ENCODE measurements around the gene NHSL2. TPM values are rescaled to one million over a fixed set of nuclear protein-coding genes. Genes with fewer than 3 reads are reported as not detected.
A peak's percentile ranks its signal among the peaks of the same experiment; 100 is the strongest.

The NHSL2 gene
- total RNA-seq, 4 donors from 2014 or later, result 10.4 to 35.8 (median 13.9) TPM

GRCh38 chrX:71913156-71913950 is 2.7 kb downstream of the NHSL2 start:
- Histone ChIP-seq H3K9me3 (no peaks in the 10 kb centered on the region), H3K27me3 (peaks cover 26% of the 10 kb centered on the region), H3K4me1 (peaks cover 0 to 15% (median 0%) of the 10 kb centered on the region in 3 donors), H3K36me3 (no peaks in the 10 kb centered on the region), H3K27ac (no peak overlapping the region), H3K4me3 (no peak overlapping the region)
- TF ChIP-seq POLR2AphosphoS5 (IDR thresholded peaks at IDR 0.05) (no peak), EP300 (IDR thresholded peaks at IDR 0.05) (no peak), POLR2A (IDR thresholded peaks at IDR 0.05) (no peak)
- TF ChIP-seq, protein P1, sequence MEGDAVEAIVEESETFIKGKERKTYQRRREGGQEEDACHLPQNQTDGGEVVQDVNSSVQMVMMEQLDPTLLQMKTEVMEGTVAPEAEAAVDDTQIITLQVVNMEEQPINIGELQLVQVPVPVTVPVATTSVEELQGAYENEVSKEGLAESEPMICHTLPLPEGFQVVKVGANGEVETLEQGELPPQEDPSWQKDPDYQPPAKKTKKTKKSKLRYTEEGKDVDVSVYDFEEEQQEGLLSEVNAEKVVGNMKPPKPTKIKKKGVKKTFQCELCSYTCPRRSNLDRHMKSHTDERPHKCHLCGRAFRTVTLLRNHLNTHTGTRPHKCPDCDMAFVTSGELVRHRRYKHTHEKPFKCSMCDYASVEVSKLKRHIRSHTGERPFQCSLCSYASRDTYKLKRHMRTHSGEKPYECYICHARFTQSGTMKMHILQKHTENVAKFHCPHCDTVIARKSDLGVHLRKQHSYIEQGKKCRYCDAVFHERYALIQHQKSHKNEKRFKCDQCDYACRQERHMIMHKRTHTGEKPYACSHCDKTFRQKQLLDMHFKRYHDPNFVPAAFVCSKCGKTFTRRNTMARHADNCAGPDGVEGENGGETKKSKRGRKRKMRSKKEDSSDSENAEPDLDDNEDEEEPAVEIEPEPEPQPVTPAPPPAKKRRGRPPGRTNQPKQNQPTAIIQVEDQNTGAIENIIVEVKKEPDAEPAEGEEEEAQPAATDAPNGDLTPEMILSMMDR (IDR thresholded peaks at IDR 0.05), result no peak
- 93 to 100% methylated on average over 2 to 3 of the region's 6 CpGs for WGBS, 2 donors (ENCODE audit: low coverage in 1 of 2)
- ATAC-seq, result no peak

DNA sequence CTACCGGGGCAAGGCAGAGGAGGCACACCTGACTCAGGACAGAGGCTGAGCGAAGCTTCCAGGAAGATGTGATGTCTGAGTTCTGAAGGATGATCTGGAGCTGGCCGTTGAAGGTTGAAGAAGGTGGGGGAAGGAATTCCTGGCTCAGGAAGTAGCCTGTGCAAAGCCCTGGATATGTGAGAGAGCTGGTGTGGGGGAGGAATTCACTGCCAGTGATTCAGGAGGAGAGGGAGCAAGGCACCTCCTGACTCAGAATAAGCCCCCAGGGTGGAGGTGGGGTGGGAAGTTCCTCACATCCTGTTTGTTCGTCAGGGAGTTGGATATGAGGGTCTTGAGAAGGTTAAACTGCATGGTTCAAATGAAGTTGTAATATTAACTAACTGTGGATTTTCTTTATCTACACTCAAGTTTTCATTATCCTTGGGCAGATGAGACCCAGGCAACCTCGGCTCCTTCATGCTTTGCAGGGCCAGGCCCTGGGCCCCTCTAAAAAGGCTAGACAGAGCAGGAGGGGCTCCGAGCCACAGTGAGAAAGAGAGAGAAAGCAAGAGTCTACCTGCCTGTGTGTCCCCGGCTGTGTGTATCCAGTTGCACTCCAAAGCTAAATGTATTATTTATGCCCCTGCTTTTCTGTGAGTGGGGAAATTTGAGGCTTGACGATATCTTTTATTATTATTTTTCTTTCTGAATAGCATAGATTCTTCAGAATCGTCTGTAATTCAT is 7.1 kb downstream of the NHSL2 start:
- ATAC-seq, result no peak
- Histone ChIP-seq H3K27me3 (no peaks in the 10 kb centered on the region), H3K4me1 (no peaks in the 10 kb centered on the region), H3K27ac (no peak overlapping the region), H3K9me3 (no peaks in the 10 kb centered on the region), H3K4me3 (no peak overlapping the region), H3K36me3 (no peaks in the 10 kb centered on the region)
- WGBS, 2 donors (ENCODE audit: low coverage in 1 of 2), result 58 to 66% methylated on average over 6 of the region's 9 CpGs
- TF ChIP-seq POLR2AphosphoS5 (IDR thresholded peaks at IDR 0.05) (no peak), EP300 (IDR thresholded peaks at IDR 0.05) (no peak), POLR2A (IDR thresholded peaks at IDR 0.05) (no peak)
- TF ChIP-seq, protein P1 (IDR thresholded peaks at IDR 0.05), result no peak

- Histone ChIP-seq H3K27ac (no peak overlapping the region), H3K4me3 (no peak overlapping the region), H3K9me3 (no peaks in the 10 kb centered on the region), H3K27me3 (no peaks in the 10 kb centered on the region), H3K4me1 (no peaks in the 10 kb centered on the region), H3K36me3 (no peaks in the 10 kb centered on the region)
- whole genome bisulfite sequencing, 2 donors (ENCODE audit: low coverage in 1 of 2), result 46 to 60% methylated on average over 1 to 5 of the region's 5 CpGs
- no peak for ATAC-seq
- TF ChIP-seq EP300 (IDR thresholded peaks at IDR 0.05), result no peak
These were observed 8.8 kb downstream of the NHSL2 start for GRCh38 chrX:71919431-71919830.

DNA sequence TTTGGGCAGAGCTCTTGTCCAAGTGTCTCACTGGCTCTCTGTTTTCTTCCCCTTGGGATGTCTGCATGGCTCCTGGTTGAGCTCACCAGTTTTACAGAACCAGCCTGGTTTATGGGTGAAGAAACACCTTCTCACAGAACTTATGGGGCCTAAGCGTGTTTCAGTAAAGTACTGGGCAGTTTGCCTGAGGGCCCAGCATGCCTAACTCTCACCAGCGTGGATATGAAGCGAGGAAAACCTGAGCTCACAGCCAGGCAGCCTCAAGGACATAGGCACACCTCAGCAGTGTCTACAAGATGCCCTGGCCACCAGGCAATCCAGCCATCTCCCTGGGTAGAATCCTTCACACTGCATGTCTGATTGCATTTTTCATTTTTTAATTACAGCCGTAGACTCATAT is 9.2 kb downstream of the NHSL2 start:
- H3K4me3 ChIP-seq, result no peak overlapping the region
- TF ChIP-seq POLR2AphosphoS5 (IDR thresholded peaks at IDR 0.05), result no peak
- TF ChIP-seq, protein P1 (IDR thresholded peaks at IDR 0.05), result no peak
- TF ChIP-seq POLR2A (IDR thresholded peaks at IDR 0.05), result no peak

GRCh38 chrX:71922686-71923085 is 12.0 kb downstream of the NHSL2 start:
- H3K9me3 ChIP-seq, result no peaks in the 10 kb centered on the region
- no peaks in the 10 kb centered on the region for H3K36me3 ChIP-seq
- H3K4me1 ChIP-seq, result no peaks in the 10 kb centered on the region
- TF ChIP-seq, protein P1 (IDR thresholded peaks at IDR 0.05), result no peak
- no peak for TF ChIP-seq POLR2AphosphoS5 (IDR thresholded peaks at IDR 0.05)
- TF ChIP-seq POLR2A (IDR thresholded peaks at IDR 0.05), result no peak
- TF ChIP-seq EP300 (IDR thresholded peaks at IDR 0.05), result no peak
- 67 to 82% methylated on average over 1 of the region's 1 CpG for WGBS, 2 donors (ENCODE audit: low coverage in 1 of 2)
- no peak overlapping the region for H3K27ac ChIP-seq
- ATAC-seq, result peak; percentile 43
- H3K27me3 ChIP-seq, result no peaks in the 10 kb centered on the region
- H3K4me3 ChIP-seq, result no peak overlapping the region

More for the DNA sequence above, 9.2 kb downstream of the NHSL2 start:
- Histone ChIP-seq H3K27me3 (no peaks in the 10 kb centered on the region), H3K4me1 (no peaks in the 10 kb centered on the region), H3K9me3 (no peaks in the 10 kb centered on the region), H3K36me3 (no peaks in the 10 kb centered on the region), H3K27ac (no peak overlapping the region)
- WGBS, 2 donors (ENCODE audit: low coverage in 1 of 2), result 79 to 100% methylated on average over 1 to 4 of the region's 4 CpGs
- no peak for ATAC-seq

All from gastroesophageal sphincter (tissue), 4 donors.